NCI-H128 (cell line): ENCODE results near the gene SC5D.

ENCODE experiments used
- DNase-seq: peaks from one replicate; lab custom pipeline; 2025; ENCODE audit not compliant: unreplicated experiment; lab: John Stamatoyannopoulos, UW

SC5D gene

DNA sequence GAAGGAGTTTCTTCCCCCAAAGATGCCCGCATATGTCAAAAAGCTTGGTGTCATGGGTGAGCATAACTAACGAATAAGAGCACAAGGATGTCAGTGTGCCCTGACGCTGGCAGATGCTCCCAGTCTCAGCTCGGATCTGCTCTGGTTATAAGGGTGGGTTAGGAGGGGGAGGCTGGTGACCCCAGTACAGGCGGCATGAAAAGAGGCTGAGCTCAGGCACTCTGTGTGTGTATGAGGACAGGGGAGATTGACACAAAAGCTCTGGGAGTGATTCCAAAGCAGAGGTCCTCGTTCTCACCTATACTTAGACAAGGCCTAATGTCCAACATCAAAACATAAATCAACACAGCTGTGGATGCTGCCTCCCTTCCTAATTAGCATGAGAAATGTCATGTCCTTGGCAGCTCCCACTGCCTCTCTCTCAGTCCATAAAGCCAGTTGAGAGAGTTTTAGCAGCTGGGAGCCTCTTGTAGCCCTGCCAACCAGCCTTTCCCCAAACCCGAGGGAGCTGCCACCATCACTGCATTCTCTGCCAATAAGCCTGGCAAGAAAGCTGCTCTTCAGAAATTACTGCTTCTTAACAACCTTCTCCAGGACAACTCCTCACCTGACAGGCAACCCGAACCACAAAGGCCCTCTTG, 59.8 kb downstream of the SC5D start:
- DNase-seq = no peak

DNA sequence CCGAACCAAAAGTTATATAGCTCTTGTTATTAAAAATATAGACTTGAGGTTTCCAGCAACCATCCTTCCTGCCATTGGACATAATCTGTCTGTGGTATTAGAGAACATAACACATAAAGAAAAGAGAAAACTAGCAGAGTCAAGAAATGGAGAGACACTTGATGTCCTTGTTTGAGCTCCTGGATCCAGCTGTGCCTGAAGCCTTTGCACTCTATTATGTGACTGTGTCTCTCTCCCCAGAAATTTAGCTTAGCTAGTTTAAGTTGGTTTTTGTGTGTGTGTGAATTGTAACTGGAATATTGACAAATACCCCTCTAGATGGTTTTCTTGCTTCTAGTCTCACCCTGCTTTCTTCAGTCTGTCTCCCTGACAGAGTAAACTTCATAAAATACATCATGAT, 61.6 kb downstream of the SC5D start:
- DNase-seq = no peak

DNA sequence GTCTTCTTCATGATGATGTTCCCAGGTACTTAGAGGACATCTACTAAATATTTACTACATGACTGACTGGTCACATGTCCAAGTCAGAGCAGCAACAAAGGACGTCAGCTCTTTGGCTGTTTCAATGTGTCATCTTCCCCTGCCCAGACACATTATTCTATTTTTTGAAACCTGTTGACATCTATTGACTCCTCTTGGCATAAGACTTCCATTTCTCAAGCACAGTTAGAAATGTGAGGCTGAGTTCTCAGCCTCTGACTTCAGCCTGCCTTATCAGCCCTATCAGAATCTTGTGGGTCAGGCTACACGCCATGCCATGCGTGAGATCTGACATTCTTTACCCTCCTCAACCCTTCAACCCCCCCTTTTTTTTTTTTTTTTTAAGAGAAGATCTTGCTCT, 63.8 kb downstream of the SC5D start:
- no peak for DNase-seq
